DMS153 (cell line): ENCODE data around the gene DPYD.

Experiments used
- DNase-seq: peaks from one replicate; lab custom pipeline; 2025; lab: John Stamatoyannopoulos, UW

DPYD gene

GRCh38 chr1:97044159-97044760 is 876.6 kb downstream of the DPYD start:
- no peak for DNase-seq

GRCh38 chr1:97042551-97042950 is 878.3 kb downstream of the DPYD start:
- no peak for DNase-seq

- DNase-seq = no peak
Observed at GRCh38 chr1:97041026-97041425, 879.8 kb downstream of the DPYD start.

GRCh38 chr1:97038410-97038809 is 882.4 kb downstream of the DPYD start:
- DNase-seq = no peak

GRCh38 chr1:97034651-97035050 is 886.2 kb downstream of the DPYD start:
- DNase-seq = no peak

- DNase-seq = no peak
Observed at GRCh38 chr1:97033949-97034348, 886.9 kb downstream of the DPYD start.
